Measurements from ENCODE around the gene COL5A2.
A peak's percentile ranks its signal among the peaks of the same experiment; 100 is the strongest.

The COL5A2 gene

DNA sequence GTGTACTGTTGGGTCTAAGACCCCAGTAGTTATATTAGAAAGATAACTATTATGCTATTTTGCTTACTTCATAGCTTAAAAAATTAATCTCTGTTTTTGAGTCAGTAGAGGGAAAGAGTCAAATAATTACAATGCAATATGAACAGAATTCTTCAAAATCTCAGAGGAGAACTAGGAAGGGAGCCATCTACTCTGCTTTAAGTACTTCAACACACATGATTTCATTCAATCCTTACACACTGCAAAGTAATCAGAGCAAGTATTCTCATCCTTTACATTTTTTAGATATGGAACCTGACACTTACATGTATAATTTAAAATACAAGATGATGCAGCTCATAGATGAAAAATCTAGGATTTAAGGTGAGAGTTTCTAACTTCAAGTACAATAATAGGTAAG, 27.7 kb downstream of the COL5A2 start:
- H3K27me3 Mint-ChIP-seq (ENCODE audit: low read depth) = no peaks in the 10 kb centered on the region
- H3K36me3 Mint-ChIP-seq (ENCODE audit: low read depth) = peaks cover 10% of the 10 kb centered on the region
- H3K4me1 Mint-ChIP-seq = peaks cover 26% of the 10 kb centered on the region
- no peaks in the 10 kb centered on the region for H3K9me3 Mint-ChIP-seq
- no peak overlapping the region for H3K4me3 Mint-ChIP-seq
- TF ChIP-seq, protein P1, sequence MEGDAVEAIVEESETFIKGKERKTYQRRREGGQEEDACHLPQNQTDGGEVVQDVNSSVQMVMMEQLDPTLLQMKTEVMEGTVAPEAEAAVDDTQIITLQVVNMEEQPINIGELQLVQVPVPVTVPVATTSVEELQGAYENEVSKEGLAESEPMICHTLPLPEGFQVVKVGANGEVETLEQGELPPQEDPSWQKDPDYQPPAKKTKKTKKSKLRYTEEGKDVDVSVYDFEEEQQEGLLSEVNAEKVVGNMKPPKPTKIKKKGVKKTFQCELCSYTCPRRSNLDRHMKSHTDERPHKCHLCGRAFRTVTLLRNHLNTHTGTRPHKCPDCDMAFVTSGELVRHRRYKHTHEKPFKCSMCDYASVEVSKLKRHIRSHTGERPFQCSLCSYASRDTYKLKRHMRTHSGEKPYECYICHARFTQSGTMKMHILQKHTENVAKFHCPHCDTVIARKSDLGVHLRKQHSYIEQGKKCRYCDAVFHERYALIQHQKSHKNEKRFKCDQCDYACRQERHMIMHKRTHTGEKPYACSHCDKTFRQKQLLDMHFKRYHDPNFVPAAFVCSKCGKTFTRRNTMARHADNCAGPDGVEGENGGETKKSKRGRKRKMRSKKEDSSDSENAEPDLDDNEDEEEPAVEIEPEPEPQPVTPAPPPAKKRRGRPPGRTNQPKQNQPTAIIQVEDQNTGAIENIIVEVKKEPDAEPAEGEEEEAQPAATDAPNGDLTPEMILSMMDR (IDR thresholded peaks at IDR 0.05; ENCODE audit: unreplicated experiment in 3 of 3) = no peak
- H3K27ac Mint-ChIP-seq = peak overlapping the region in 2 of 3 experiments; percentile 24 to 88

DNA sequence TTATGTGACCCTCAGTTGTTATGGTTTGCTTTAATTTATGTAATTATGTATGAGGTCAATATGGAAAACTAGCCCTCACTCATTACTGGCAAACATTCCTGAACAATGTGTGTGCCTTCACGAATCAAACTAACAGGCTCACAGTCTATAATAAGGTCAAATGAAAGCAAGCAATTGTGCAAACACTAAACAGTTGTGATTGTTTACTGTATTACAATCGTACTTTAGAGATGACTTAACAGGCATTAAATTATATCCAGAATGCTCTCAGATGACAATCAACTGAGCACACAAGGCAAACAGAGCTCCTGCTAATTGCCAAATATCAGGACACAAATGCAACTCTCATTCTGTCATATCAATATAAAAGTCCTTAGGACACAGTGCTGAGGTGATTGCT, 29.5 kb downstream of the COL5A2 start:
- Mint-ChIP-seq H3K4me3 (no peak overlapping the region), H3K27me3 (ENCODE audit: low read depth) (no peaks in the 10 kb centered on the region), H3K27ac (peak overlapping the region; percentile 50 to 73 (median 54)), H3K9me3 (no peaks in the 10 kb centered on the region), H3K36me3 (ENCODE audit: low read depth) (peaks cover 10% of the 10 kb centered on the region), H3K4me1 (peaks cover 35% of the 10 kb centered on the region)
- TF ChIP-seq, protein P1 (IDR thresholded peaks at IDR 0.05; ENCODE audit: unreplicated experiment in 3 of 3) = no peak

DNA sequence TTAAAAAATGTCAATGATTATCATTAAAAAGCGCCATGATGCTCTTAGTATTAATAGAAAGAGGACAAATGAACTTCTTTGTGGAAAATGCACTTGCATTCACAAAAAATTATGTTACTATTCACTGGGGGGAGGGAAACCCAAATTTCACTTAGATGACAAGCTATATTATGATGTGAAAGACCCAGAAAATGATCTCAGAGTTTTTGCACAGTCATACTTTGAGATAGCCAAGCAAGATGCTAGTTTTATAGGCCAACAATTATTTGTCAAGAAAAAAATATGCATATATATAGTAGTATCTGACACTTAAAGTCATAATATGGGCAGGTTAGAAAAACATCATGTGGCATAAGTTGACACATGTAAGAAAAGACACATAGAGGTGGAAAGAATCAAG, 31.6 kb downstream of the COL5A2 start:
- Mint-ChIP-seq H3K9me3 (no peaks in the 10 kb centered on the region), H3K4me1 (peaks cover 35% of the 10 kb centered on the region), H3K4me3 (no peak overlapping the region), H3K27ac (peak overlapping the region in 2 of 3 experiments; percentile 33 to 42), H3K27me3 (ENCODE audit: low read depth) (no peaks in the 10 kb centered on the region), H3K36me3 (ENCODE audit: low read depth) (peaks cover 7% of the 10 kb centered on the region)
- TF ChIP-seq, protein P1 (IDR thresholded peaks at IDR 0.05; ENCODE audit: unreplicated experiment in 3 of 3) = no peak

DNA sequence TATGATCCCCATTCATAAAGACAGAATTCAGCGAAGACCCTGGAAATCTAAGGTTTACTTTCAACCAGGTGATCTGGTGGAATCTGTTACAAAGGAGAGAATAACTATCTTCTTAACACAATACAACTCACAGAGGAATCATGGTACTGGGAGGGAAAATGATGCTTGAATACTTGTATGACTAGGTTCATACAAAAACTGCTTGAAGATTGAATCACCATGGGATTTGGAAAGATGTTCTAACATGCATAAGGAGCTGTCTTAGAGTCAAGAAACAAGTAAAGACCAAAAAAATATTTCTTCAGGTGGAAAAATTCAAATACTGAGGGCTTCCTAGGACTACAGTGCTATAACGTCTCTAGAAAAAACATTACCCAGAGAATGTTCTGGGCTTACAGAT, 32.2 kb downstream of the COL5A2 start:
- TF ChIP-seq, protein P1 (IDR thresholded peaks at IDR 0.05; ENCODE audit: unreplicated experiment in 3 of 3) = no peak
- Mint-ChIP-seq H3K27me3 (ENCODE audit: low read depth) (no peaks in the 10 kb centered on the region), H3K9me3 (no peaks in the 10 kb centered on the region), H3K4me1 (peaks cover 28% of the 10 kb centered on the region), H3K4me3 (no peak overlapping the region), H3K27ac (no peak overlapping the region), H3K36me3 (ENCODE audit: low read depth) (peaks cover 7% of the 10 kb centered on the region)

DNA sequence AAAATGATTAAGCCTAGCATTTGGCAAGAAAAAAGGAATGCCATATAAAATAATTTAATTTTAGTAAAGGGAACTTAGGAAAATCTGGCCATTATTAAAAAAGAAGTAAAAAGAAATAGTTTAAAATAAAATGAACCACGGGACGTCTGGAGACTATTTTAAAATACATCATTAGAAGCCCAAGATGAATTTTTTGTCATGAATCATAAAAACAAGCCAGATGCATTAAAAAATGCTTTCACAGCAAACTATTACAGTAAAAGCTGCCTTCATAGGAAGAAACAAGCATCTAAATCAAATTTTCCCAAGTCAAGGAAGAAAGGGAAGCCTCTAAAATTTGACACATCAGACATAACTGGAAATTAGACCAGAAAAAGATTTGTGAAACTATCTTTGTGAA, 33.0 kb downstream of the COL5A2 start:
- Mint-ChIP-seq H3K9me3 (no peaks in the 10 kb centered on the region), H3K4me3 (no peak overlapping the region), H3K27ac (peak overlapping the region in 1 of 3 experiments; percentile 8), H3K27me3 (ENCODE audit: low read depth) (no peaks in the 10 kb centered on the region), H3K36me3 (ENCODE audit: low read depth) (peaks cover 4% of the 10 kb centered on the region), H3K4me1 (peaks cover 22% of the 10 kb centered on the region)
- TF ChIP-seq, protein P1 (IDR thresholded peaks at IDR 0.05; ENCODE audit: unreplicated experiment in 3 of 3) = no peak

DNA sequence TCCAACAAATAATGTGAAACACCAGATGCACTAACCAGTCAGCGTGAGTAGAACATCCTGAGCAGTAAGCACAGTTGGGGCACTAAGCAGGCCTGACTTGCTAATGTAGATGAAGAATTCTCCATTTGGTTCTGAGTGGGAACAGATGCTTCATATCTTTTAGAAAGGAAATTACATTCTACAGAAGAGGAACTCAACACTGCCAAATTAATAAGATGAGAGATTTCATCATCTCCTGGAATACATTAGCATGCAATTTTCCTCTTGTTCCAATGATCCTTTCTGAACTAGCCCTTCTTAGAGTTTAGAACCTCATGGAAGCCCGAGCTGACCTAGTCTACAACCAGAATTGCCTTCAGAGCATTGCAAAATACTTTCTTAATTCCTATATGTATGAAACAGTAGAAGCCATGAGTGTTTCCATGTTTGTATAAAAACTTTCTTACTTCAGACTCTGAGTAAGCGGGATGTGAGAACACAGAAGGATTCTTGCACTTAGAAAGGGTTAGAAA, 34.8 kb downstream of the COL5A2 start:
- H3K9me3 Mint-ChIP-seq = no peaks in the 10 kb centered on the region
- no peak overlapping the region for H3K27ac Mint-ChIP-seq
- peaks cover 24% of the 10 kb centered on the region for H3K4me1 Mint-ChIP-seq
- no peaks in the 10 kb centered on the region for H3K27me3 Mint-ChIP-seq (ENCODE audit: low read depth)
- TF ChIP-seq, protein P1 (IDR thresholded peaks at IDR 0.05; ENCODE audit: unreplicated experiment in 3 of 3) = no peak
- peaks cover 4% of the 10 kb centered on the region for H3K36me3 Mint-ChIP-seq (ENCODE audit: low read depth)
- H3K4me3 Mint-ChIP-seq = no peak overlapping the region
